Endothelial cell of umbilical vein (primary cell): ENCODE data around the gene INAVA. TPM values are rescaled to one million over a fixed set of nuclear protein-coding genes. Genes with fewer than 3 reads are reported as not detected.

Source experiments
- BruUV-seq: library from RNA; stranded (reverse); fragments of 400-500 nt; replicated peaks from 2 replicates; lab custom pipeline; 2021; lab: Mats Ljungman, UMichigan
- CTCF ChIA-PET: fragments of 300-600, 350-600 bp; sonication (Branson Sonifier 250); formaldehyde crosslinking; loops from one replicate; lab custom pipeline; 2021; ENCODE audit warnings: antibody characterized with exemption, inconsistent platforms; lab: Charles Lee
- POLR2A ChIA-PET: fragments of 300-600, 350-600 bp; sonication (Branson Sonifier 250); formaldehyde crosslinking; loops from one replicate; lab custom pipeline; 2021; ENCODE audit warnings: antibody characterized with exemption, inconsistent platforms; lab: Charles Lee
- DNase-seq: peaks from one replicate; pipeline ENCODE4 v3.0.0-alpha.2; 2011; ENCODE audit warnings: low read depth, low spot score
- FAIRE-seq: peaks from 2 replicates; lab custom pipeline; 2011; peaks lifted over from hg19 to GRCh38; lab: Jason Lieb, UNC
- H2AFZ ChIP-seq: 2 replicates; pipeline ENCODE4 v1.6.0; 2012; ENCODE audit warnings: low read depth, low read length, control low read depth, inconsistent platforms
- H3K27ac ChIP-seq: 2 replicates; pipeline ENCODE4 v1.5.1; 2011; ENCODE audit warnings: low read depth, mild to moderate bottlenecking, control low read depth, low read length, moderate library complexity; ENCODE audit not compliant: insufficient read depth
- H3K27me3 ChIP-seq, 2 experiments: 2 replicates each; pipeline versions ENCODE4 v1.6.0 to v1.6.1; 2011; ENCODE audit warnings: low read length in 2 of 2, mixed read lengths in 1 of 2; ENCODE audit not compliant: control insufficient read depth in 2 of 2, insufficient read depth in 2 of 2
- H3K36me3 ChIP-seq, 2 experiments: 2 replicates in 1 of 2; 3 replicates in 1 of 2; pipeline ENCODE4 v1.5.1; 2011; ENCODE audit warnings: low read length in 2 of 2, mild to moderate bottlenecking in 1 of 2, moderate library complexity in 1 of 2; ENCODE audit not compliant: control insufficient read depth in 2 of 2, insufficient read depth in 2 of 2; ENCODE audit errors: extremely low read depth in 1 of 2
- H3K4me1 ChIP-seq: 3 replicates; pipeline ENCODE4 v1.5.1; 2011; ENCODE audit warnings: mild to moderate bottlenecking, low read length; ENCODE audit not compliant: control insufficient read depth, insufficient read depth; ENCODE audit errors: extremely low read depth
- H3K4me2 ChIP-seq: 2 replicates; pipeline ENCODE4 v1.6.1; 2011; ENCODE audit warnings: low read length, control low read depth, mixed read lengths; ENCODE audit not compliant: insufficient read depth
- H3K4me3 ChIP-seq, 3 experiments: fragments of 200-600 bp in 1 of 3; sonication (generic), shearing (Covaris generic) in 1 of 3; replicated peaks in 1 of 3; 2 replicates each; pipeline ENCODE4 v1.5.1; 2011 to 2016; ENCODE audit warnings: control low read depth in 3 of 3, low read length in 3 of 3, mild to moderate bottlenecking in 2 of 3, inconsistent platforms in 1 of 3, low read depth in 1 of 3, moderate library complexity in 1 of 3; ENCODE audit not compliant: insufficient read depth in 1 of 3
- H3K79me2 ChIP-seq: 2 replicates; pipeline ENCODE4 v1.6.0; 2012; ENCODE audit warnings: low read length, inconsistent platforms; ENCODE audit not compliant: control insufficient read depth, insufficient read depth
- H3K9ac ChIP-seq: replicated peaks from 2 replicates; pipeline ENCODE3; 2011; ENCODE audit warnings: low read length, control low read depth; ENCODE audit not compliant: insufficient read depth; ENCODE audit errors: extremely low read depth
- H3K9me1 ChIP-seq: replicated peaks from 3 replicates; pipeline ENCODE4 v1.6.0; 2011; ENCODE audit warnings: mild to moderate bottlenecking, low read length; ENCODE audit not compliant: control insufficient read depth, insufficient read depth; ENCODE audit errors: extremely low read depth
- H3K9me3 ChIP-seq: replicated peaks from 2 replicates; pipeline ENCODE4 v1.5.1; 2012; ENCODE audit warnings: low read length, inconsistent platforms; ENCODE audit not compliant: control insufficient read depth, insufficient read depth
- H4K20me1 ChIP-seq: replicated peaks from 2 replicates; pipeline ENCODE3; 2011; ENCODE audit warnings: mild to moderate bottlenecking, low read length; ENCODE audit not compliant: control insufficient read depth, insufficient read depth; ENCODE audit errors: extremely low read depth
- EZH2 ChIP-seq: IDR thresholded peaks from 2 replicates; pipeline ENCODE4 v1.6.1; 2012; ENCODE audit warnings: borderline replicate concordance, low read depth, mild to moderate bottlenecking, moderate library complexity, low read length, inconsistent platforms; ENCODE audit not compliant: severe bottlenecking
- FOS ChIP-seq: IDR thresholded peaks from 2 replicates; pipeline ENCODE4 v1.6.1; 2011; ENCODE audit warnings: mild to moderate bottlenecking, low read length, moderate library complexity, borderline replicate concordance; ENCODE audit not compliant: insufficient read depth
- GATA2 ChIP-seq: IDR thresholded peaks from 2 replicates; pipeline ENCODE4 v1.7.0; 2011; ENCODE audit warnings: low read depth, mild to moderate bottlenecking, moderate library complexity, mixed read lengths, low read length; ENCODE audit not compliant: insufficient read length, insufficient read depth
- JUN ChIP-seq: IDR thresholded peaks from 2 replicates; pipeline ENCODE4 v1.6.1; 2011; ENCODE audit warnings: borderline replicate concordance, low read depth; ENCODE audit not compliant: insufficient read length, insufficient read depth
- MYC ChIP-seq: IDR thresholded peaks from one replicate; pipeline ENCODE4 v1.6.1; 2011; ENCODE audit warnings: mild to moderate bottlenecking, low read depth, low read length
- POLR2A ChIP-seq: IDR thresholded peaks from 2 replicates; pipeline ENCODE4 v1.6.1; 2012; ENCODE audit warnings: low read depth, mild to moderate bottlenecking, control low read depth, low read length
- POLR2AphosphoS5 ChIP-seq: IDR thresholded peaks from 2 replicates; pipeline ENCODE4 v1.6.1; 2012; ENCODE audit warnings: low read depth, mild to moderate bottlenecking, control low read depth, low read length, moderate library complexity; ENCODE audit not compliant: insufficient read depth
- dilution Hi-C: fragments of 300-500 bp; cut with MboI; formaldehyde crosslinking; loops from one replicate; pipeline ENCODE4 v1.15.0; 2019; ENCODE audit warnings: low sequenced_read_pairs; ENCODE audit not compliant: extremely low pct_ligation_motif_present
- intact Hi-C: fragments of 100-400 bp; cut with micrococcal nuclease; formaldehyde crosslinking; loops from one replicate; pipeline ENCODE4 v1.10.0; 2022
- polyA plus RNA-seq, 4 experiments: library from polyadenylated mRNA; depleted of rRNA in 3 of 4; stranded (reverse) in 3 of 4; unstranded in 1 of 4; fragments of >200 nt; gene quantifications; 2 replicates each; pipeline versions ENCODE4 v1.2.1 to v1.2.3, GENCODE V29; 2011 to 2012; ENCODE audit warnings: missing spikeins in 1 of 4
- total RNA-seq: library from RNA; stranded (reverse); gene quantifications from 2 replicates; pipeline ENCODE4 v1.2.3, GENCODE V29; 2021
- TF ChIP-seq, protein P1 (sequence below): IDR thresholded peaks from 2 replicates; pipeline ENCODE4 v1.6.1; 2011; ENCODE audit not compliant: insufficient read depth, insufficient read length
- TF ChIP-seq, protein P2 (sequence below), 2 donors: IDR thresholded peaks; 1 replicate in 1 of 2; 2 replicates in 1 of 2; pipeline ENCODE4 v1.5.1; 2011; ENCODE audit warnings: low read length in 2 of 2, mild to moderate bottlenecking in 2 of 2, moderate library complexity in 2 of 2, control low read depth in 1 of 2, inconsistent platforms in 1 of 2, low read depth in 1 of 2; ENCODE audit not compliant: insufficient read depth in 1 of 2; ENCODE audit errors: extremely low read depth in 1 of 2

Gene INAVA
- total and polyA plus RNA-seq, 2 donors (not counting 3 experiments of a cell fraction or from before 2014, with no cell fraction given) = 0.42 TPM; not detected in 1

DNA sequence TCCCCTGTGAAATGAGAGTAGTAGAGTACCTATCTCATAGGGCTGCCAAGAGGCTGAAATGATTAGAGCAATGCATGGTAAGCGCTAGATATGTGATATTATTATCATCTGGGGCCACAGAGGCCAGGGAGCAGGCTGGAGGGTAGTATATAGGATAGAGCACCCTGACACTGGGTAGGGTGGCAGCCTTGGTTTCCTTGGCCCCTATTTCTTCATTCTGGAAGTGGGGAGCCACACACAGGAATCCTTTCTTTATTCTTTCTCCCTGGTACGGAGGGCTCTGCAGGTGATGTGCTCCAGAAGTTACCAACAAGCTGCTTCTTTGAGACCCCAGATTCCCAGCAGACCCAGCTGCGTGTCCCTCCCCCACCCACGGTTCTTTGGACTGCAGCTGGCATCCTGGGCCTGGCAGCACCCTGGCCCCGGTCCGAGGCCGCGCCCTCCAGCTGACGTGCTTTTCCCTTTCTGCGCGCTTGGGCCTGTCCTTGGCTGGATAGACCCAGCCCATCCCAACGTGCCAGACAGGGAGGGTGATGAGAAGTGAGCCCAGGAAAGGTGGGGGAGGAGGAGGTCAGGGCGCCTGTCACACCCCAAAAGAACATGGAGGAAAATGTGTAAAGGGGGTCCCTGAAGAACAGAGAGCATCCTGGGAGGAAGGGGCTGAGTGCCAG lies 18.2 kb downstream of the INAVA start:
- Histone ChIP-seq H3K9me3 (no peaks in the 10 kb centered on the region), H3K4me1 (no peaks in the 10 kb centered on the region), H3K27me3 (peaks cover 0 to 3% of the 10 kb centered on the region in 2 experiments), H3K9ac (no peak overlapping the region), H3K4me3 (no peak overlapping the region), H4K20me1 (no peaks in the 10 kb centered on the region), H2AFZ (no peak overlapping the region), H3K4me2 (no peak overlapping the region), H3K36me3 (no peaks in the 10 kb centered on the region), H3K9me1 (no peaks in the 10 kb centered on the region), H3K79me2 (no peaks in the 10 kb centered on the region), H3K27ac (no peak overlapping the region)
- DNase-seq (no peak), FAIRE-seq (no peak)
- POLR2A ChIA-PET = no interaction called here
- CTCF ChIA-PET = interaction anchor here (0.7 kb wide), 1 partner anchor 10 kb away, joined by 3 read pairs; no protein-coding TSS in a partner anchor
- TF ChIP-seq GATA2 (no peak), EZH2 (no peak), POLR2AphosphoS5 (no peak), POLR2A (no peak), FOS (no peak), JUN (no peak), MYC (no peak)
- TF ChIP-seq, protein P1, sequence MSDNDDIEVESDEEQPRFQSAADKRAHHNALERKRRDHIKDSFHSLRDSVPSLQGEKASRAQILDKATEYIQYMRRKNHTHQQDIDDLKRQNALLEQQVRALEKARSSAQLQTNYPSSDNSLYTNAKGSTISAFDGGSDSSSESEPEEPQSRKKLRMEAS = no peak
- TF ChIP-seq, protein P2, sequence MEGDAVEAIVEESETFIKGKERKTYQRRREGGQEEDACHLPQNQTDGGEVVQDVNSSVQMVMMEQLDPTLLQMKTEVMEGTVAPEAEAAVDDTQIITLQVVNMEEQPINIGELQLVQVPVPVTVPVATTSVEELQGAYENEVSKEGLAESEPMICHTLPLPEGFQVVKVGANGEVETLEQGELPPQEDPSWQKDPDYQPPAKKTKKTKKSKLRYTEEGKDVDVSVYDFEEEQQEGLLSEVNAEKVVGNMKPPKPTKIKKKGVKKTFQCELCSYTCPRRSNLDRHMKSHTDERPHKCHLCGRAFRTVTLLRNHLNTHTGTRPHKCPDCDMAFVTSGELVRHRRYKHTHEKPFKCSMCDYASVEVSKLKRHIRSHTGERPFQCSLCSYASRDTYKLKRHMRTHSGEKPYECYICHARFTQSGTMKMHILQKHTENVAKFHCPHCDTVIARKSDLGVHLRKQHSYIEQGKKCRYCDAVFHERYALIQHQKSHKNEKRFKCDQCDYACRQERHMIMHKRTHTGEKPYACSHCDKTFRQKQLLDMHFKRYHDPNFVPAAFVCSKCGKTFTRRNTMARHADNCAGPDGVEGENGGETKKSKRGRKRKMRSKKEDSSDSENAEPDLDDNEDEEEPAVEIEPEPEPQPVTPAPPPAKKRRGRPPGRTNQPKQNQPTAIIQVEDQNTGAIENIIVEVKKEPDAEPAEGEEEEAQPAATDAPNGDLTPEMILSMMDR (IDR thresholded peaks at IDR 0.05; ENCODE audit: extremely low read depth in 1 of 2, insufficient read depth in 1 of 2, low read depth in 1 of 2, low read length in 2 of 2) = no peak
- BruUV-seq = no TSS peak
- dilution Hi-C loops = no loop called here
- intact Hi-C loops = no loop called here
